ENCODE data around the gene POLR2E. TPM values are rescaled to one million over a fixed set of nuclear protein-coding genes. Genes with fewer than 3 reads are reported as not detected.

Gene POLR2E
- polyA plus RNA-seq, 1 of the 3 experiments (the other 2 are of a cell fraction) = 283 TPM

- ChIA-PET CTCF (no interaction called here), POLR2A (no interaction called here)
- H3K4me2 ChIP-seq = no peak overlapping the region
- peaks cover 2% of the 10 kb centered on the region for H3F3A ChIP-seq (replicated peaks; ENCODE audit: insufficient read depth)
- WGBS (ENCODE audit: low lambda C conversion rate) = 66% methylated on average over 10 of the region's 10 CpGs
- H3K79me2 ChIP-seq (ENCODE audit: insufficient read depth) = no peaks in the 10 kb centered on the region
- H3K27me3 ChIP-seq (ENCODE audit: insufficient read depth) = no peaks in the 10 kb centered on the region
- H3K36me3 ChIP-seq (replicated peaks in 1 of 2; ENCODE audit: control insufficient read depth in 1 of 2, insufficient read depth in 2 of 2, low read length in 1 of 2) = no peaks in the 10 kb centered on the region
- no peaks in the 10 kb centered on the region for H3K9me2 ChIP-seq
- no peak overlapping the region for H2AFZ ChIP-seq (ENCODE audit: low read depth)
- H3K27ac ChIP-seq (ENCODE audit: low read depth in 2 of 2, low read length in 1 of 2) = no peak overlapping the region
- H3K9ac ChIP-seq = no peak overlapping the region
- peaks cover 0 to 26% of the 10 kb centered on the region in 2 experiments; a peak in 2 of 4 replicates for H3K4me1 ChIP-seq (ENCODE audit: control insufficient read depth in 1 of 2, insufficient read depth in 2 of 2, low read depth in 1 of 2, low read length in 1 of 2)
- TF ChIP-seq RXRA (IDR thresholded peaks at IDR 0.05; ENCODE audit: borderline replicate concordance, low read depth) (no peak), SMC3 (IDR thresholded peaks at IDR 0.05; ENCODE audit: low read depth, low read length) (no peak), MXI1 (IDR thresholded peaks at IDR 0.05; ENCODE audit: low read depth, low read length) (no peak), TAF1 (IDR thresholded peaks at IDR 0.05; ENCODE audit: borderline replicate concordance, low read depth, low read length) (no peak), GATA2 (CRISPR knock-in tag; IDR thresholded peaks at IDR 0.05) (no peak), EZH2phosphoT487 (IDR thresholded peaks at IDR 0.05; ENCODE audit: borderline replicate concordance, low read depth) (no peak), FOXM1 (IDR thresholded peaks at IDR 0.05; ENCODE audit: low read depth) (no peak), JUND (IDR thresholded peaks at IDR 0.05) (no peak), RCOR1 (IDR thresholded peaks at IDR 0.05; ENCODE audit: low read length) (no peak), TCF12 (IDR thresholded peaks at IDR 0.05) (no peak), GABPA (IDR thresholded peaks at IDR 0.05; ENCODE audit: low read depth) (no peak), FOXJ3 (CRISPR knock-in tag; IDR thresholded peaks at IDR 0.05) (no peak), PBX3 (IDR thresholded peaks at IDR 0.05) (no peak), RFX5 (IDR thresholded peaks at IDR 0.05; ENCODE audit: low read length) (no peak)
- TF ChIP-seq, protein P1, sequence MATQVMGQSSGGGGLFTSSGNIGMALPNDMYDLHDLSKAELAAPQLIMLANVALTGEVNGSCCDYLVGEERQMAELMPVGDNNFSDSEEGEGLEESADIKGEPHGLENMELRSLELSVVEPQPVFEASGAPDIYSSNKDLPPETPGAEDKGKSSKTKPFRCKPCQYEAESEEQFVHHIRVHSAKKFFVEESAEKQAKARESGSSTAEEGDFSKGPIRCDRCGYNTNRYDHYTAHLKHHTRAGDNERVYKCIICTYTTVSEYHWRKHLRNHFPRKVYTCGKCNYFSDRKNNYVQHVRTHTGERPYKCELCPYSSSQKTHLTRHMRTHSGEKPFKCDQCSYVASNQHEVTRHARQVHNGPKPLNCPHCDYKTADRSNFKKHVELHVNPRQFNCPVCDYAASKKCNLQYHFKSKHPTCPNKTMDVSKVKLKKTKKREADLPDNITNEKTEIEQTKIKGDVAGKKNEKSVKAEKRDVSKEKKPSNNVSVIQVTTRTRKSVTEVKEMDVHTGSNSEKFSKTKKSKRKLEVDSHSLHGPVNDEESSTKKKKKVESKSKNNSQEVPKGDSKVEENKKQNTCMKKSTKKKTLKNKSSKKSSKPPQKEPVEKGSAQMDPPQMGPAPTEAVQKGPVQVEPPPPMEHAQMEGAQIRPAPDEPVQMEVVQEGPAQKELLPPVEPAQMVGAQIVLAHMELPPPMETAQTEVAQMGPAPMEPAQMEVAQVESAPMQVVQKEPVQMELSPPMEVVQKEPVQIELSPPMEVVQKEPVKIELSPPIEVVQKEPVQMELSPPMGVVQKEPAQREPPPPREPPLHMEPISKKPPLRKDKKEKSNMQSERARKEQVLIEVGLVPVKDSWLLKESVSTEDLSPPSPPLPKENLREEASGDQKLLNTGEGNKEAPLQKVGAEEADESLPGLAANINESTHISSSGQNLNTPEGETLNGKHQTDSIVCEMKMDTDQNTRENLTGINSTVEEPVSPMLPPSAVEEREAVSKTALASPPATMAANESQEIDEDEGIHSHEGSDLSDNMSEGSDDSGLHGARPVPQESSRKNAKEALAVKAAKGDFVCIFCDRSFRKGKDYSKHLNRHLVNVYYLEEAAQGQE (IDR thresholded peaks at IDR 0.05; ENCODE audit: low read depth, low read length) = no peak
- TF ChIP-seq, protein P2, sequence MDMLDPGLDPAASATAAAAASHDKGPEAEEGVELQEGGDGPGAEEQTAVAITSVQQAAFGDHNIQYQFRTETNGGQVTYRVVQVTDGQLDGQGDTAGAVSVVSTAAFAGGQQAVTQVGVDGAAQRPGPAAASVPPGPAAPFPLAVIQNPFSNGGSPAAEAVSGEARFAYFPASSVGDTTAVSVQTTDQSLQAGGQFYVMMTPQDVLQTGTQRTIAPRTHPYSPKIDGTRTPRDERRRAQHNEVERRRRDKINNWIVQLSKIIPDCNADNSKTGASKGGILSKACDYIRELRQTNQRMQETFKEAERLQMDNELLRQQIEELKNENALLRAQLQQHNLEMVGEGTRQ (IDR thresholded peaks at IDR 0.05; ENCODE audit: borderline replicate concordance, low read depth, low read length) = no peak
- TF ChIP-seq, protein P3, sequence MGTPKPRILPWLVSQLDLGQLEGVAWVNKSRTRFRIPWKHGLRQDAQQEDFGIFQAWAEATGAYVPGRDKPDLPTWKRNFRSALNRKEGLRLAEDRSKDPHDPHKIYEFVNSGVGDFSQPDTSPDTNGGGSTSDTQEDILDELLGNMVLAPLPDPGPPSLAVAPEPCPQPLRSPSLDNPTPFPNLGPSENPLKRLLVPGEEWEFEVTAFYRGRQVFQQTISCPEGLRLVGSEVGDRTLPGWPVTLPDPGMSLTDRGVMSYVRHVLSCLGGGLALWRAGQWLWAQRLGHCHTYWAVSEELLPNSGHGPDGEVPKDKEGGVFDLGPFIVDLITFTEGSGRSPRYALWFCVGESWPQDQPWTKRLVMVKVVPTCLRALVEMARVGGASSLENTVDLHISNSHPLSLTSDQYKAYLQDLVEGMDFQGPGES (IDR thresholded peaks at IDR 0.05; ENCODE audit: low read depth, low read length) = no peak
- TF ChIP-seq, protein P4, sequence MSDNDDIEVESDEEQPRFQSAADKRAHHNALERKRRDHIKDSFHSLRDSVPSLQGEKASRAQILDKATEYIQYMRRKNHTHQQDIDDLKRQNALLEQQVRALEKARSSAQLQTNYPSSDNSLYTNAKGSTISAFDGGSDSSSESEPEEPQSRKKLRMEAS (IDR thresholded peaks at IDR 0.05; ENCODE audit: low read depth) = no peak
- H4K20me1 ChIP-seq (ENCODE audit: insufficient read depth) = no peaks in the 10 kb centered on the region
- H3K4me3 ChIP-seq (ENCODE audit: low read depth in 2 of 2, low read length in 1 of 2) = no peak overlapping the region
- peak; percentile 72 for DNase-seq
- H3K9me3 ChIP-seq = no peaks in the 10 kb centered on the region
Observed at GRCh38 chr19:1045247-1045603, 50.0 kb downstream of the POLR2E start.
